ENCODE results near the gene CALCB. TPM values are rescaled to one million over a fixed set of nuclear protein-coding genes. Genes with fewer than 3 reads are reported as not detected.

Gene CALCB
- total and polyA plus RNA-seq, 2 donors (not counting 3 experiments of a cell fraction or from before 2014, with no cell fraction given): not detected

DNA sequence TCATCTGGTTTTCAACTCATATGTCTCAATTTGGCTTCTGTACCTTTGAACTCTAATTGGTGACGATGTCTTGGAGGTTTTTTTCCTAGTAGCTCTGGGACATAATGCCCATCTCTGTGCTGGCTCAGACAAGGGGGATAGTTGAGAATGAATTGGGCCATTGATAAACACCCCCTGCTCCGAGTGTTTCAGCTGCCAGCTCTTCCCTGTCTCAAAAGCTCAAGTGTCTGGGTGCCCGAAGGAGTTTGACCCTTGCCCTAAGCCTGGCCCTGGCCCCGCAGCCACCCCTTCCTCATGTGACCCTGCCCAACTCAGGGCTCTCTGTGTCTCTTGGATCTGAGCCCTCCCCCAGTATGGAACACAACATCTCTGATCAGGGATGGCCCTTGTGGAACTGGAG is 44.4 kb downstream of the CALCB start:
- Histone ChIP-seq H3K9me3 (replicated peaks; ENCODE audit: control insufficient read depth, insufficient read depth, low read length) (no peaks in the 10 kb centered on the region), H4K20me1 (replicated peaks; ENCODE audit: control insufficient read depth, extremely low read depth, insufficient read depth, low read length) (no peaks in the 10 kb centered on the region), H3K4me2 (ENCODE audit: insufficient read depth, low read length) (no peak overlapping the region), H3K36me3 (ENCODE audit: control insufficient read depth in 2 of 2, extremely low read depth in 1 of 2, insufficient read depth in 2 of 2, low read length in 2 of 2) (no peaks in the 10 kb centered on the region), H3K79me2 (ENCODE audit: control insufficient read depth, insufficient read depth, low read length) (no peaks in the 10 kb centered on the region), H3K27me3 (ENCODE audit: control insufficient read depth in 2 of 2, insufficient read depth in 2 of 2, low read length in 2 of 2) (no peaks in the 10 kb centered on the region), H3K27ac (ENCODE audit: insufficient read depth, low read depth, low read length) (no peak overlapping the region), H3K4me3 (replicated peaks in 1 of 3; ENCODE audit: insufficient read depth in 1 of 3, low read depth in 1 of 3, low read length in 3 of 3) (no peak overlapping the region), H2AFZ (ENCODE audit: low read depth, low read length) (no peak overlapping the region), H3K9me1 (replicated peaks; ENCODE audit: control insufficient read depth, extremely low read depth, insufficient read depth, low read length) (no peaks in the 10 kb centered on the region), H3K4me1 (ENCODE audit: control insufficient read depth, extremely low read depth, insufficient read depth, low read length) (no peaks in the 10 kb centered on the region), H3K9ac (replicated peaks; ENCODE audit: extremely low read depth, insufficient read depth, low read length) (no peak overlapping the region)
- TF ChIP-seq, protein P1, sequence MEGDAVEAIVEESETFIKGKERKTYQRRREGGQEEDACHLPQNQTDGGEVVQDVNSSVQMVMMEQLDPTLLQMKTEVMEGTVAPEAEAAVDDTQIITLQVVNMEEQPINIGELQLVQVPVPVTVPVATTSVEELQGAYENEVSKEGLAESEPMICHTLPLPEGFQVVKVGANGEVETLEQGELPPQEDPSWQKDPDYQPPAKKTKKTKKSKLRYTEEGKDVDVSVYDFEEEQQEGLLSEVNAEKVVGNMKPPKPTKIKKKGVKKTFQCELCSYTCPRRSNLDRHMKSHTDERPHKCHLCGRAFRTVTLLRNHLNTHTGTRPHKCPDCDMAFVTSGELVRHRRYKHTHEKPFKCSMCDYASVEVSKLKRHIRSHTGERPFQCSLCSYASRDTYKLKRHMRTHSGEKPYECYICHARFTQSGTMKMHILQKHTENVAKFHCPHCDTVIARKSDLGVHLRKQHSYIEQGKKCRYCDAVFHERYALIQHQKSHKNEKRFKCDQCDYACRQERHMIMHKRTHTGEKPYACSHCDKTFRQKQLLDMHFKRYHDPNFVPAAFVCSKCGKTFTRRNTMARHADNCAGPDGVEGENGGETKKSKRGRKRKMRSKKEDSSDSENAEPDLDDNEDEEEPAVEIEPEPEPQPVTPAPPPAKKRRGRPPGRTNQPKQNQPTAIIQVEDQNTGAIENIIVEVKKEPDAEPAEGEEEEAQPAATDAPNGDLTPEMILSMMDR (IDR thresholded peaks at IDR 0.05; ENCODE audit: extremely low read depth in 1 of 2, insufficient read depth in 1 of 2, low read depth in 1 of 2, low read length in 2 of 2): no peak
- TF ChIP-seq EZH2 (IDR thresholded peaks at IDR 0.05; ENCODE audit: borderline replicate concordance, low read depth, low read length, severe bottlenecking) (no peak), MYC (IDR thresholded peaks at IDR 0.05; ENCODE audit: low read depth, low read length) (no peak), POLR2AphosphoS5 (IDR thresholded peaks at IDR 0.05; ENCODE audit: insufficient read depth, low read depth, low read length) (no peak), JUN (IDR thresholded peaks at IDR 0.05; ENCODE audit: borderline replicate concordance, insufficient read depth, insufficient read length, low read depth) (no peak), FOS (IDR thresholded peaks at IDR 0.05; ENCODE audit: borderline replicate concordance, insufficient read depth, low read length) (no peak), GATA2 (IDR thresholded peaks at IDR 0.05; ENCODE audit: insufficient read depth, insufficient read length, low read depth, low read length) (no peak), POLR2A (IDR thresholded peaks at IDR 0.05; ENCODE audit: low read depth, low read length) (no peak)
- TF ChIP-seq, protein P2, sequence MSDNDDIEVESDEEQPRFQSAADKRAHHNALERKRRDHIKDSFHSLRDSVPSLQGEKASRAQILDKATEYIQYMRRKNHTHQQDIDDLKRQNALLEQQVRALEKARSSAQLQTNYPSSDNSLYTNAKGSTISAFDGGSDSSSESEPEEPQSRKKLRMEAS (IDR thresholded peaks at IDR 0.05; ENCODE audit: insufficient read depth, insufficient read length): no peak
- CTCF ChIA-PET: interaction anchor here (1.2 to 1.5 kb wide), 2 partner anchors 12 to 17 kb away, joined by 3 read pairs; no protein-coding TSS in a partner anchor
- dilution Hi-C loops (cut with MboI; ENCODE audit: extremely low pct_ligation_motif_present, low sequenced_read_pairs) (no loop called here), intact Hi-C loops (cut with micrococcal nuclease) (no loop called here)
- DNase-seq (ENCODE audit: low read depth, low spot score) (no peak), FAIRE-seq (no peak)
- no TSS peak for BruUV-seq (replicated peaks)
- POLR2A ChIA-PET: no interaction called here

Data from endothelial cell of umbilical vein (primary cell).